Activated T-helper 1 cell treated with anti-CD3 and anti-CD28 coated beads, Interleukin-12 subunit alpha, Interleukin-12 subunit beta, Interleukin-2, Interleukin-4 antibody, amounts not matched to agents 30 ng/mL and 10 ng/mL and 1 ng/mL, durations not matched to agents 14 hours and 24 hours and 36 hours (primary cell): ENCODE results near the gene SEPTIN1. TPM values are rescaled to one million over a fixed set of nuclear protein-coding genes. Genes with fewer than 3 reads are reported as not detected.

ENCODE experiments used
- DNase-seq: peaks from one replicate; pipeline ENCODE4 v3.0.0; 2021; ENCODE audit warnings: low spot score
- H3K27ac Mint-ChIP-seq: one replicate; pipeline ENCODE4 v1.8.0; 2021; ENCODE audit warnings: mild to moderate bottlenecking, mixed read lengths
- H3K27me3 Mint-ChIP-seq: one replicate; pipeline ENCODE4 v1.8.0; 2022; ENCODE audit warnings: mild to moderate bottlenecking, moderate library complexity, mixed read lengths; ENCODE audit not compliant: insufficient read depth
- H3K36me3 Mint-ChIP-seq: one replicate; pipeline ENCODE4 v1.8.0; 2021; ENCODE audit warnings: low read depth, mixed read lengths
- H3K4me1 Mint-ChIP-seq: one replicate; pipeline ENCODE4 v1.8.0; 2021; ENCODE audit warnings: low read depth, mixed read lengths
- H3K4me3 Mint-ChIP-seq: one replicate; pipeline ENCODE4 v1.8.0; 2021; ENCODE audit warnings: mild to moderate bottlenecking, moderate library complexity, mixed read lengths
- H3K9me3 Mint-ChIP-seq: one replicate; pipeline ENCODE4 v1.8.0; 2021; ENCODE audit warnings: mixed read lengths
- intact Hi-C: fragments of 100-400 bp; cut with micrococcal nuclease; formaldehyde crosslinking; loops from one replicate; pipeline ENCODE4 v1.15.1; 2024
- total RNA-seq: library from RNA; stranded (reverse); gene quantifications from 2 replicates; pipeline ENCODE4 v1.2.3, GENCODE V29; 2022

Gene SEPTIN1
- 195 and 200 TPM in 2 replicates for total RNA-seq

GRCh38 chr16:30382111-30382881 lies at the start of gene SEPTIN1:
SEPTIN1 (minus strand) TSS chr16:30382561; CDS start chr16:30382542, 19 bp downstream.
- Mint-ChIP-seq H3K27me3 (no peaks in the 10 kb centered on the region), H3K36me3 (peaks cover 27% of the 10 kb centered on the region), H3K4me3 (peak within 1 kb of the TSS; percentile 97), H3K9me3 (no peaks in the 10 kb centered on the region), H3K4me1 (peaks cover 57% of the 10 kb centered on the region), H3K27ac (peak within 1 kb of the TSS; percentile 89)
- DNase-seq = peak; percentile 78
- intact Hi-C loops = loop anchor here (1.0 kb wide), 2 partner anchors 12 to 13 kb away; partner anchors contain the start of genes TBC1D10B and ZNF48

GRCh38 chr16:30430428-30430970 lies 48.1 kb upstream of the SEPTIN1 start:
- intact Hi-C loops = loop anchor here (1.0 kb wide), 15 partner anchors 15 to 492 kb away; partner anchors contain the start of genes ALDOA, FBRS, ITGAL and SEPHS2
- Mint-ChIP-seq H3K36me3 (peaks cover 15% of the 10 kb centered on the region), H3K27ac (no peak overlapping the region), H3K9me3 (no peaks in the 10 kb centered on the region), H3K4me1 (peaks cover 34% of the 10 kb centered on the region), H3K4me3 (no peak overlapping the region), H3K27me3 (no peaks in the 10 kb centered on the region)
- DNase-seq = no peak

- Mint-ChIP-seq H3K36me3 (peaks cover 15% of the 10 kb centered on the region), H3K4me1 (peaks cover 31% of the 10 kb centered on the region), H3K4me3 (no peak within 1 kb of the TSS), H3K27me3 (no peaks in the 10 kb centered on the region), H3K9me3 (no peaks in the 10 kb centered on the region), H3K27ac (no peak within 1 kb of the TSS)
- peak; percentile 96 for DNase-seq
- intact Hi-C loops = loop anchor here (1.0 kb wide), 15 partner anchors 15 to 492 kb away; partner anchors contain the start of genes ALDOA, FBRS, ITGAL and SEPHS2
Observed at GRCh38 chr16:30429678-30430427, 47.5 kb upstream of the SEPTIN1 start, which contains the start of gene DCTPP1. DCTPP1 (minus strand) TSS chr16:30430030; CDS start chr16:30429980, 50 bp downstream.

GRCh38 chr16:30429418-30429677 lies 47.0 kb upstream of the SEPTIN1 start:
- DNase-seq = no peak
- peaks cover 15% of the 10 kb centered on the region for H3K36me3 Mint-ChIP-seq
- no peak overlapping the region for H3K27ac Mint-ChIP-seq
- H3K4me3 Mint-ChIP-seq = no peak overlapping the region
- H3K9me3 Mint-ChIP-seq = no peaks in the 10 kb centered on the region
- peaks cover 26% of the 10 kb centered on the region for H3K4me1 Mint-ChIP-seq
- intact Hi-C loops = no loop called here
- H3K27me3 Mint-ChIP-seq = no peaks in the 10 kb centered on the region

- Mint-ChIP-seq H3K9me3 (no peaks in the 10 kb centered on the region), H3K4me1 (peaks cover 18% of the 10 kb centered on the region), H3K36me3 (peaks cover 22% of the 10 kb centered on the region), H3K4me3 (no peak overlapping the region), H3K27ac (peak overlapping the region; percentile 37), H3K27me3 (no peaks in the 10 kb centered on the region)
- DNase-seq = no peak
- intact Hi-C loops = no loop called here
Observed at GRCh38 chr16:30428055-30428454, 45.7 kb upstream of the SEPTIN1 start.

- no peak for DNase-seq
- no peak overlapping the region for H3K27ac Mint-ChIP-seq
- H3K4me3 Mint-ChIP-seq = no peak overlapping the region
- H3K4me1 Mint-ChIP-seq = peaks cover 30% of the 10 kb centered on the region
- H3K27me3 Mint-ChIP-seq = no peaks in the 10 kb centered on the region
- H3K36me3 Mint-ChIP-seq = peaks cover 33% of the 10 kb centered on the region
- H3K9me3 Mint-ChIP-seq = no peaks in the 10 kb centered on the region
- intact Hi-C loops = no loop called here
Observed at GRCh38 chr16:30421010-30421409, 38.6 kb upstream of the SEPTIN1 start.

GRCh38 chr16:30418350-30419181 lies 36.2 kb upstream of the SEPTIN1 start:
- peak overlapping the region; percentile 70 for H3K4me3 Mint-ChIP-seq
- peaks cover 37% of the 10 kb centered on the region for H3K36me3 Mint-ChIP-seq
- H3K9me3 Mint-ChIP-seq = no peaks in the 10 kb centered on the region
- peaks cover 36% of the 10 kb centered on the region for H3K4me1 Mint-ChIP-seq
- no peaks in the 10 kb centered on the region for H3K27me3 Mint-ChIP-seq
- intact Hi-C loops = no loop called here
- DNase-seq = no peak
- peak overlapping the region; percentile 65 for H3K27ac Mint-ChIP-seq

GRCh38 chr16:30417529-30418349 lies 35.4 kb upstream of the SEPTIN1 start:
- peak overlapping the region; percentile 70 for H3K4me3 Mint-ChIP-seq
- no peak overlapping the region for H3K27ac Mint-ChIP-seq
- H3K4me1 Mint-ChIP-seq = peaks cover 36% of the 10 kb centered on the region
- DNase-seq = peak; percentile 86
- intact Hi-C loops = loop anchor here (1.0 kb wide), 1 partner anchor 8 kb away; no protein-coding TSS in a partner anchor
- H3K9me3 Mint-ChIP-seq = no peaks in the 10 kb centered on the region
- H3K36me3 Mint-ChIP-seq = peaks cover 37% of the 10 kb centered on the region
- H3K27me3 Mint-ChIP-seq = no peaks in the 10 kb centered on the region

GRCh38 chr16:30416624-30417528 lies 34.5 kb upstream of the SEPTIN1 start:
- peak overlapping the region; percentile 72 for H3K27ac Mint-ChIP-seq
- H3K36me3 Mint-ChIP-seq = peaks cover 42% of the 10 kb centered on the region
- intact Hi-C loops = loop anchor here (1.0 kb wide), 1 partner anchor 8 kb away; no protein-coding TSS in a partner anchor
- H3K9me3 Mint-ChIP-seq = no peaks in the 10 kb centered on the region
- H3K27me3 Mint-ChIP-seq = no peaks in the 10 kb centered on the region
- H3K4me3 Mint-ChIP-seq = peak overlapping the region; percentile 55
- no peak for DNase-seq
- peaks cover 41% of the 10 kb centered on the region for H3K4me1 Mint-ChIP-seq

- H3K36me3 Mint-ChIP-seq = peaks cover 40% of the 10 kb centered on the region
- DNase-seq = no peak
- peaks cover 42% of the 10 kb centered on the region for H3K4me1 Mint-ChIP-seq
- H3K27ac Mint-ChIP-seq = peak overlapping the region; percentile 18
- intact Hi-C loops = no loop called here
- H3K27me3 Mint-ChIP-seq = no peaks in the 10 kb centered on the region
- H3K9me3 Mint-ChIP-seq = no peaks in the 10 kb centered on the region
- H3K4me3 Mint-ChIP-seq = no peak overlapping the region
Observed at GRCh38 chr16:30416047-30416603, 33.8 kb upstream of the SEPTIN1 start.

GRCh38 chr16:30414159-30414558 lies 31.8 kb upstream of the SEPTIN1 start:
- intact Hi-C loops = no loop called here
- peaks cover 39% of the 10 kb centered on the region for H3K4me1 Mint-ChIP-seq
- no peaks in the 10 kb centered on the region for H3K9me3 Mint-ChIP-seq
- H3K27ac Mint-ChIP-seq = no peak overlapping the region
- DNase-seq = no peak
- peaks cover 33% of the 10 kb centered on the region for H3K36me3 Mint-ChIP-seq
- no peak overlapping the region for H3K4me3 Mint-ChIP-seq
- H3K27me3 Mint-ChIP-seq = no peaks in the 10 kb centered on the region
